ENCODE results near the gene EDARADD. TPM values are rescaled to one million over a fixed set of nuclear protein-coding genes. Genes with fewer than 3 reads are reported as not detected.

Gene EDARADD
- total RNA-seq, 2 experiments from 2014 or later, result 1.5 to 1.7 TPM

DNA sequence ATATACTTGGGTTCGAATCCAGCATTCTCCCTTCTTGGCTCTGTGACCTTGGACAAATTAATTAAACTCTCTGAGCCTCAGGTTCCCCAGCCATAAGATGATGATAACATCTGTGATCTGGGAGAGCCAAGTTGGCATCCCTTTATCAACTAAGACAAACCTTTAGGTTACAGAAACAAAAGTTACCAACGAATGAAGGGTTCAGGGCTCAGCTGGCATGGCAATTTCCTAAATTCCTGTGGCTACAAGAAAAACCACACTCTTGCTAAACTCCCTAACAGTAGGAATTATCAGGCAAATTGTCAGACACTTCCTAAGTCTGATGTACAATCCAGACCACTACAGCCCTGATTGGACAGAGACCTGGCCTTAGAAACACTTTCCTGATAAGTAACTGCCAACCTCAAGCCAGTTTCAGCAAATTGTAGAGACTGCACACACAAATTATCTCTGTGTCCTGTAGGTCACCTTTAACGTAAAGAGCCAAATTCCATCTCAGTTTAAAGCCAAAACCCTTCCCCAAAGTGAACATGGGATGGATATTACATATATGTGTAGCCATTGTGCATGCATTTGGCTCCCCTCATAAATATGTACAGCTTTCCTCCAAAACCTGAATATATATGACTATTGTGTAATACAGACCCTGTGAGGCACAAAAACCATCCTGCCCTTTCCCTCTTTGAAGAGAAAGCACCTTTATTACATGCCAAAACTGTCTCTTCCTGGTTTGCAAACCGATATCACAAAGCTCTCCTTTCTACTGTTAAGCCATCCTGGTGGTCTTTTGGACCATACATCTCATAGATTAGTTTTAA is 39.5 kb upstream of the EDARADD start:
- Mint-ChIP-seq H3K27me3 (peaks cover 14% of the 10 kb centered on the region), H3K27ac (no peak overlapping the region), H3K4me1 (ENCODE audit: low read depth) (no peaks in the 10 kb centered on the region), H3K9me3 (peaks cover 2% of the 10 kb centered on the region), H3K36me3 (ENCODE audit: low read depth) (no peaks in the 10 kb centered on the region), H3K4me3 (no peak overlapping the region)
- ChIA-PET POLR2A (no interaction called here), CTCF (no interaction called here)
- no peak overlapping the region for H3K4me3 ChIP-seq (ENCODE audit: low read length)
- no peak overlapping the region for H3K27ac ChIP-seq (ENCODE audit: low read depth in 1 of 2, low read length in 2 of 2)
- no peak for DNase-seq
- intact Hi-C loops (cut with DNase I, micrococcal nuclease), result no loop called here
- H3K9me3 ChIP-seq (ENCODE audit: control insufficient read depth in 1 of 2, insufficient read depth in 1 of 2, low read length in 2 of 2), result peaks cover 0 to 6% of the 10 kb centered on the region in 2 experiments
- H3K4me1 ChIP-seq (ENCODE audit: insufficient read depth, low read length), result no peaks in the 10 kb centered on the region
- H3K36me3 ChIP-seq (ENCODE audit: insufficient read depth, low read length), result no peaks in the 10 kb centered on the region
- H3K27me3 ChIP-seq (ENCODE audit: control insufficient read depth in 1 of 2, insufficient read depth in 2 of 2, low read length in 2 of 2), result no peaks in the 10 kb centered on the region
- ATAC-seq (ENCODE audit: poor library complexity), result no peak
- no peak for TF ChIP-seq CTCF (IDR thresholded peaks at IDR 0.05)

- Mint-ChIP-seq H3K4me3 (no peak overlapping the region), H3K9me3 (peaks cover 2% of the 10 kb centered on the region), H3K27me3 (peaks cover 7% of the 10 kb centered on the region), H3K4me1 (ENCODE audit: low read depth) (no peaks in the 10 kb centered on the region), H3K36me3 (ENCODE audit: low read depth) (no peaks in the 10 kb centered on the region), H3K27ac (no peak overlapping the region)
- POLR2A ChIA-PET, result no interaction called here
- no peak overlapping the region for H3K27ac ChIP-seq (ENCODE audit: low read depth in 1 of 2, low read length in 2 of 2)
- CTCF ChIA-PET, result no interaction called here
- no peaks in the 10 kb centered on the region for H3K27me3 ChIP-seq (ENCODE audit: control insufficient read depth in 1 of 2, insufficient read depth in 2 of 2, low read length in 2 of 2)
- no peaks in the 10 kb centered on the region for H3K4me1 ChIP-seq (ENCODE audit: insufficient read depth, low read length)
- DNase-seq (no peak), ATAC-seq (ENCODE audit: poor library complexity) (no peak)
- no peak for TF ChIP-seq CTCF (IDR thresholded peaks at IDR 0.05)
- intact Hi-C loops (cut with DNase I, micrococcal nuclease), result no loop called here
- H3K4me3 ChIP-seq (ENCODE audit: low read length), result no peak overlapping the region
- peaks cover 0 to 6% of the 10 kb centered on the region in 2 experiments for H3K9me3 ChIP-seq (ENCODE audit: control insufficient read depth in 1 of 2, insufficient read depth in 1 of 2, low read length in 2 of 2)
- no peaks in the 10 kb centered on the region for H3K36me3 ChIP-seq (ENCODE audit: insufficient read depth, low read length)
Observed at GRCh38 chr1:236356141-236356540, 37.9 kb upstream of the EDARADD start.

- intact Hi-C loops (cut with DNase I, micrococcal nuclease), result no loop called here
- H3K4me3 ChIP-seq (ENCODE audit: low read length), result no peak overlapping the region
- H3K27ac ChIP-seq (ENCODE audit: low read depth in 1 of 2, low read length in 2 of 2), result no peak overlapping the region
- DNase-seq, result no peak
- peaks cover 2% of the 10 kb centered on the region for H3K9me3 Mint-ChIP-seq
- H3K27ac Mint-ChIP-seq, result no peak overlapping the region
- H3K36me3 ChIP-seq (ENCODE audit: insufficient read depth, low read length), result no peaks in the 10 kb centered on the region
- no peak for ATAC-seq (ENCODE audit: poor library complexity)
- H3K36me3 Mint-ChIP-seq (ENCODE audit: low read depth), result no peaks in the 10 kb centered on the region
- POLR2A ChIA-PET, result no interaction called here
- no peaks in the 10 kb centered on the region for H3K4me1 ChIP-seq (ENCODE audit: insufficient read depth, low read length)
- no peaks in the 10 kb centered on the region for H3K27me3 Mint-ChIP-seq
- no peak for TF ChIP-seq CTCF (IDR thresholded peaks at IDR 0.05)
- CTCF ChIA-PET, result no interaction called here
- no peak overlapping the region for H3K4me3 Mint-ChIP-seq
- H3K27me3 ChIP-seq (ENCODE audit: control insufficient read depth in 1 of 2, insufficient read depth in 2 of 2, low read length in 2 of 2), result no peaks in the 10 kb centered on the region
- no peaks in the 10 kb centered on the region for H3K4me1 Mint-ChIP-seq (ENCODE audit: low read depth)
- peaks cover 0 to 6% of the 10 kb centered on the region in 2 experiments for H3K9me3 ChIP-seq (ENCODE audit: control insufficient read depth in 1 of 2, insufficient read depth in 1 of 2, low read length in 2 of 2)
Observed at GRCh38 chr1:236361909-236362590, 32.0 kb upstream of the EDARADD start.

Measured in CD4-positive, alpha-beta T cell (primary cell).